ENCODE results near the gene SIM2. TPM values are rescaled to one million over a fixed set of nuclear protein-coding genes. Genes with fewer than 3 reads are reported as not detected.

Gene SIM2
- total and polyA plus RNA-seq, 2 experiments from 2014 or later, result 0.16 to 0.49 TPM

DNA sequence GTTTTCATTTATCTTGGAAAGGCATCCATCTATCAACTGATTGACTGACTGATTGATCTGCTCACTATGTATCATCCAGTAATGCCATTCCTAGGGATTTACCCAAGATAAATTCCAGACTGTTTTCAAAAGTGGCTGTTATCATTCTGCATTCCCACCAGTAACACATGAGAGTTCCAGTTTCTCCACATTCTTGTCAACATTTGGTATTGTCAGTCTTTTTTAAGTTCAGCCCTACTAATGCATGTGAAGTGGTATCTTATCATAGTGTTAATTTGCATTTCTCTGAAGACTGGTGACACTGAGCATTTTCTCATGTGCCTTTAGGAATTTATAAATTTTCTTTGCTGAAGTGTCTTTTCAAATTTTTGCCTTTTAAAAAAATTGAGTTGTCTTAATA is 99.6 kb downstream of the SIM2 start:
- Histone ChIP-seq H3K4me1 (ENCODE audit: insufficient read depth) (no peaks in the 10 kb centered on the region), H4K20me1 (replicated peaks; ENCODE audit: insufficient read depth) (no peaks in the 10 kb centered on the region), H3K27ac (ENCODE audit: low read depth) (no peak overlapping the region), H3K9me2 (ENCODE audit: insufficient read depth) (no peaks in the 10 kb centered on the region), H3F3A (replicated peaks; ENCODE audit: low read depth) (no peaks in the 10 kb centered on the region), H3K4me3 (no peak overlapping the region), H3K79me2 (replicated peaks; ENCODE audit: insufficient read depth) (no peaks in the 10 kb centered on the region), H3K36me3 (ENCODE audit: insufficient read depth) (no peaks in the 10 kb centered on the region), H2AFZ (no peak overlapping the region), H3K4me2 (no peak overlapping the region), H3K27me3 (ENCODE audit: insufficient read depth) (no peaks in the 10 kb centered on the region)
- ATAC-seq (no peak), DNase-seq (ENCODE audit: low spot score) (no peak)
- H3K27ac Mint-ChIP-seq, result no peak overlapping the region
- H3K9me3 Mint-ChIP-seq, result peaks cover 14% of the 10 kb centered on the region
- no peaks in the 10 kb centered on the region for H3K27me3 Mint-ChIP-seq (ENCODE audit: insufficient read depth, low read depth, poor library complexity)
- H3K4me3 Mint-ChIP-seq, result no peak overlapping the region
- no peaks in the 10 kb centered on the region for H3K4me1 Mint-ChIP-seq
- H3K36me3 Mint-ChIP-seq (ENCODE audit: low read depth), result peaks cover 8% of the 10 kb centered on the region; the same call in 1 of the 3 replicates
- no peak for TF ChIP-seq ZNF331 (CRISPR knock-in tag; IDR thresholded peaks at IDR 0.05; ENCODE audit: low read depth)
- no peak for TF ChIP-seq ZNF114 (CRISPR knock-in tag; IDR thresholded peaks at IDR 0.05)
- no peak for TF ChIP-seq STAT1 (IDR thresholded peaks at IDR 0.05; ENCODE audit: unreplicated experiment)
- no peak for TF ChIP-seq NANOG (IDR thresholded peaks at IDR 0.05; ENCODE audit: borderline replicate concordance)
- TF ChIP-seq, protein P1, sequence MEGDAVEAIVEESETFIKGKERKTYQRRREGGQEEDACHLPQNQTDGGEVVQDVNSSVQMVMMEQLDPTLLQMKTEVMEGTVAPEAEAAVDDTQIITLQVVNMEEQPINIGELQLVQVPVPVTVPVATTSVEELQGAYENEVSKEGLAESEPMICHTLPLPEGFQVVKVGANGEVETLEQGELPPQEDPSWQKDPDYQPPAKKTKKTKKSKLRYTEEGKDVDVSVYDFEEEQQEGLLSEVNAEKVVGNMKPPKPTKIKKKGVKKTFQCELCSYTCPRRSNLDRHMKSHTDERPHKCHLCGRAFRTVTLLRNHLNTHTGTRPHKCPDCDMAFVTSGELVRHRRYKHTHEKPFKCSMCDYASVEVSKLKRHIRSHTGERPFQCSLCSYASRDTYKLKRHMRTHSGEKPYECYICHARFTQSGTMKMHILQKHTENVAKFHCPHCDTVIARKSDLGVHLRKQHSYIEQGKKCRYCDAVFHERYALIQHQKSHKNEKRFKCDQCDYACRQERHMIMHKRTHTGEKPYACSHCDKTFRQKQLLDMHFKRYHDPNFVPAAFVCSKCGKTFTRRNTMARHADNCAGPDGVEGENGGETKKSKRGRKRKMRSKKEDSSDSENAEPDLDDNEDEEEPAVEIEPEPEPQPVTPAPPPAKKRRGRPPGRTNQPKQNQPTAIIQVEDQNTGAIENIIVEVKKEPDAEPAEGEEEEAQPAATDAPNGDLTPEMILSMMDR (conservative IDR thresholded peaks at IDR 0.05; ENCODE audit: low read depth in 2 of 2), result no peak
- no peak for TF ChIP-seq POLR2AphosphoS5 (IDR thresholded peaks at IDR 0.05; ENCODE audit: low read depth)
- no peak for TF ChIP-seq JUNB (IDR thresholded peaks at IDR 0.05; ENCODE audit: unreplicated experiment)
- TF ChIP-seq, protein P2, sequence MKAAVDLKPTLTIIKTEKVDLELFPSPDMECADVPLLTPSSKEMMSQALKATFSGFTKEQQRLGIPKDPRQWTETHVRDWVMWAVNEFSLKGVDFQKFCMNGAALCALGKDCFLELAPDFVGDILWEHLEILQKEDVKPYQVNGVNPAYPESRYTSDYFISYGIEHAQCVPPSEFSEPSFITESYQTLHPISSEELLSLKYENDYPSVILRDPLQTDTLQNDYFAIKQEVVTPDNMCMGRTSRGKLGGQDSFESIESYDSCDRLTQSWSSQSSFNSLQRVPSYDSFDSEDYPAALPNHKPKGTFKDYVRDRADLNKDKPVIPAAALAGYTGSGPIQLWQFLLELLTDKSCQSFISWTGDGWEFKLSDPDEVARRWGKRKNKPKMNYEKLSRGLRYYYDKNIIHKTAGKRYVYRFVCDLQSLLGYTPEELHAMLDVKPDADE (IDR thresholded peaks at IDR 0.05), result no peak
- TF ChIP-seq EZH2phosphoT487 (IDR thresholded peaks at IDR 0.05; ENCODE audit: unreplicated experiment), result no peak
- TF ChIP-seq EZH2 (IDR thresholded peaks at IDR 0.05; ENCODE audit: low read depth, unreplicated experiment), result no peak
- TF ChIP-seq, protein P3, sequence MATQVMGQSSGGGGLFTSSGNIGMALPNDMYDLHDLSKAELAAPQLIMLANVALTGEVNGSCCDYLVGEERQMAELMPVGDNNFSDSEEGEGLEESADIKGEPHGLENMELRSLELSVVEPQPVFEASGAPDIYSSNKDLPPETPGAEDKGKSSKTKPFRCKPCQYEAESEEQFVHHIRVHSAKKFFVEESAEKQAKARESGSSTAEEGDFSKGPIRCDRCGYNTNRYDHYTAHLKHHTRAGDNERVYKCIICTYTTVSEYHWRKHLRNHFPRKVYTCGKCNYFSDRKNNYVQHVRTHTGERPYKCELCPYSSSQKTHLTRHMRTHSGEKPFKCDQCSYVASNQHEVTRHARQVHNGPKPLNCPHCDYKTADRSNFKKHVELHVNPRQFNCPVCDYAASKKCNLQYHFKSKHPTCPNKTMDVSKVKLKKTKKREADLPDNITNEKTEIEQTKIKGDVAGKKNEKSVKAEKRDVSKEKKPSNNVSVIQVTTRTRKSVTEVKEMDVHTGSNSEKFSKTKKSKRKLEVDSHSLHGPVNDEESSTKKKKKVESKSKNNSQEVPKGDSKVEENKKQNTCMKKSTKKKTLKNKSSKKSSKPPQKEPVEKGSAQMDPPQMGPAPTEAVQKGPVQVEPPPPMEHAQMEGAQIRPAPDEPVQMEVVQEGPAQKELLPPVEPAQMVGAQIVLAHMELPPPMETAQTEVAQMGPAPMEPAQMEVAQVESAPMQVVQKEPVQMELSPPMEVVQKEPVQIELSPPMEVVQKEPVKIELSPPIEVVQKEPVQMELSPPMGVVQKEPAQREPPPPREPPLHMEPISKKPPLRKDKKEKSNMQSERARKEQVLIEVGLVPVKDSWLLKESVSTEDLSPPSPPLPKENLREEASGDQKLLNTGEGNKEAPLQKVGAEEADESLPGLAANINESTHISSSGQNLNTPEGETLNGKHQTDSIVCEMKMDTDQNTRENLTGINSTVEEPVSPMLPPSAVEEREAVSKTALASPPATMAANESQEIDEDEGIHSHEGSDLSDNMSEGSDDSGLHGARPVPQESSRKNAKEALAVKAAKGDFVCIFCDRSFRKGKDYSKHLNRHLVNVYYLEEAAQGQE (IDR thresholded peaks at IDR 0.05; ENCODE audit: unreplicated experiment), result no peak
- TF ChIP-seq, protein P4, sequence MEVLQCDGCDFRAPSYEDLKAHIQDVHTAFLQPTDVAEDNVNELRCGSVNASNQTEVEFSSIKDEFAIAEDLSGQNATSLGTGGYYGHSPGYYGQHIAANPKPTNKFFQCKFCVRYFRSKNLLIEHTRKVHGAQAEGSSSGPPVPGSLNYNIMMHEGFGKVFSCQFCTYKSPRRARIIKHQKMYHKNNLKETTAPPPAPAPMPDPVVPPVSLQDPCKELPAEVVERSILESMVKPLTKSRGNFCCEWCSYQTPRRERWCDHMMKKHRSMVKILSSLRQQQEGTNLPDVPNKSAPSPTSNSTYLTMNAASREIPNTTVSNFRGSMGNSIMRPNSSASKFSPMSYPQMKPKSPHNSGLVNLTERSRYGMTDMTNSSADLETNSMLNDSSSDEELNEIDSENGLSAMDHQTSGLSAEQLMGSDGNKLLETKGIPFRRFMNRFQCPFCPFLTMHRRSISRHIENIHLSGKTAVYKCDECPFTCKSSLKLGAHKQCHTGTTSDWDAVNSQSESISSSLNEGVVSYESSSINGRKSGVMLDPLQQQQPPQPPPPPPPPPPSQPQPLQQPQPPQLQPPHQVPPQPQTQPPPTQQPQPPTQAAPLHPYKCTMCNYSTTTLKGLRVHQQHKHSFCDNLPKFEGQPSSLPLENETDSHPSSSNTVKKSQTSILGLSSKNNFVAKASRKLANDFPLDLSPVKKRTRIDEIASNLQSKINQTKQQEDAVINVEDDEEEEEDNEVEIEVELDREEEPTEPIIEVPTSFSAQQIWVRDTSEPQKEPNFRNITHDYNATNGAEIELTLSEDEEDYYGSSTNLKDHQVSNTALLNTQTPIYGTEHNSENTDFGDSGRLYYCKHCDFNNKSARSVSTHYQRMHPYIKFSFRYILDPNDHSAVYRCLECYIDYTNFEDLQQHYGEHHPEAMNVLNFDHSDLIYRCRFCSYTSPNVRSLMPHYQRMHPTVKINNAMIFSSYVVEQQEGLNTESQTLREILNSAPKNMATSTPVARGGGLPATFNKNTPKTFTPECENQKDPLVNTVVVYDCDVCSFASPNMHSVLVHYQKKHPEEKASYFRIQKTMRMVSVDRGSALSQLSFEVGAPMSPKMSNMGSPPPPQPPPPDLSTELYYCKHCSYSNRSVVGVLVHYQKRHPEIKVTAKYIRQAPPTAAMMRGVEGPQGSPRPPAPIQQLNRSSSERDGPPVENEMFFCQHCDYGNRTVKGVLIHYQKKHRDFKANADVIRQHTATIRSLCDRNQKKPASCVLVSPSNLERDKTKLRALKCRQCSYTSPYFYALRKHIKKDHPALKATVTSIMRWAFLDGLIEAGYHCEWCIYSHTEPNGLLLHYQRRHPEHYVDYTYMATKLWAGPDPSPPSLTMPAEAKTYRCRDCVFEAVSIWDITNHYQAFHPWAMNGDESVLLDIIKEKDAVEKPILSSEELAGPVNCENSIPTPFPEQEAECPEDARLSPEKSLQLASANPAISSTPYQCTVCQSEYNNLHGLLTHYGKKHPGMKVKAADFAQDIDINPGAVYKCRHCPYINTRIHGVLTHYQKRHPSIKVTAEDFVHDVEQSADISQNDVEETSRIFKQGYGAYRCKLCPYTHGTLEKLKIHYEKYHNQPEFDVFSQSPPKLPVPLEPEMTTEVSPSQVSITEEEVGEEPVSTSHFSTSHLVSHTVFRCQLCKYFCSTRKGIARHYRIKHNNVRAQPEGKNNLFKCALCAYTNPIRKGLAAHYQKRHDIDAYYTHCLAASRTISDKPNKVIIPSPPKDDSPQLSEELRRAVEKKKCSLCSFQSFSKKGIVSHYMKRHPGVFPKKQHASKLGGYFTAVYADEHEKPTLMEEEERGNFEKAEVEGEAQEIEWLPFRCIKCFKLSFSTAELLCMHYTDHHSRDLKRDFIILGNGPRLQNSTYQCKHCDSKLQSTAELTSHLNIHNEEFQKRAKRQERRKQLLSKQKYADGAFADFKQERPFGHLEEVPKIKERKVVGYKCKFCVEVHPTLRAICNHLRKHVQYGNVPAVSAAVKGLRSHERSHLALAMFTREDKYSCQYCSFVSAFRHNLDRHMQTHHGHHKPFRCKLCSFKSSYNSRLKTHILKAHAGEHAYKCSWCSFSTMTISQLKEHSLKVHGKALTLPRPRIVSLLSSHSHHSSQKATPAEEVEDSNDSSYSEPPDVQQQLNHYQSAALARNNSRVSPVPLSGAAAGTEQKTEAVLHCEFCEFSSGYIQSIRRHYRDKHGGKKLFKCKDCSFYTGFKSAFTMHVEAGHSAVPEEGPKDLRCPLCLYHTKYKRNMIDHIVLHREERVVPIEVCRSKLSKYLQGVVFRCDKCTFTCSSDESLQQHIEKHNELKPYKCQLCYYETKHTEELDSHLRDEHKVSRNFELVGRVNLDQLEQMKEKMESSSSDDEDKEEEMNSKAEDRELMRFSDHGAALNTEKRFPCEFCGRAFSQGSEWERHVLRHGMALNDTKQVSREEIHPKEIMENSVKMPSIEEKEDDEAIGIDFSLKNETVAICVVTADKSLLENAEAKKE (CRISPR knock-in tag; IDR thresholded peaks at IDR 0.05), result no peak
